ENCODE results near the gene APAF1. TPM values are rescaled to one million over a fixed set of nuclear protein-coding genes. Genes with fewer than 3 reads are reported as not detected.
A peak's percentile ranks its signal among the peaks of the same experiment; 100 is the strongest.

The APAF1 gene
- total and polyA plus RNA-seq, 2 donors (not counting 1 experiment from before 2014, with no cell fraction given) = 9.1 to 36.9 TPM

- no peaks in the 10 kb centered on the region for H3K9me3 ChIP-seq (ENCODE audit: control extremely low read depth in 1 of 3, control insufficient read depth in 2 of 3, insufficient read depth in 1 of 3, low read length in 2 of 3)
- H3K27ac ChIP-seq (ENCODE audit: low read length in 2 of 2) = no peak overlapping the region
- ChIA-PET CTCF (interaction anchor here (0.5 to 1.9 kb wide), 5 partner anchors 10 to 128 kb away, joined by 3 to 6 read pairs (median 4); no protein-coding TSS in a partner anchor), POLR2A (interaction anchor here (0.9 kb wide), 1 partner anchor 26 kb away, joined by 6 read pairs; the partner anchor contains the start of gene SLC25A3)
- H3K4me2 ChIP-seq (replicated peaks; ENCODE audit: low read depth, low read length, poor library complexity, severe bottlenecking) = peak overlapping the region; percentile 34
- no peak overlapping the region for H3K9ac ChIP-seq (ENCODE audit: low read length)
- DNase-seq = no peak
- H3K4me3 ChIP-seq (ENCODE audit: control extremely low read depth in 1 of 5, extremely low read depth in 1 of 5, insufficient read depth in 1 of 5, low read depth in 2 of 5, low read length in 4 of 5) = no peak overlapping the region
- WGBS (ENCODE audit: insufficient coverage) = no CpG with 5 or more reads among the region's 4 CpGs
- peaks cover 10% of the 10 kb centered on the region for H3K4me1 Mint-ChIP-seq
- H3K27ac Mint-ChIP-seq = no peak overlapping the region
- peaks cover 4 to 6% of the 10 kb centered on the region in 2 donors for H3K4me1 ChIP-seq (ENCODE audit: control insufficient read depth in 2 of 2, insufficient read depth in 2 of 2, low read length in 2 of 2)
- H4K20me1 ChIP-seq (ENCODE audit: control insufficient read depth, insufficient read depth, low read length, poor library complexity, severe bottlenecking) = no peaks in the 10 kb centered on the region
- ATAC-seq (ENCODE audit: low read depth) = no peak
- no peaks in the 10 kb centered on the region for H3K79me2 ChIP-seq (ENCODE audit: control insufficient read depth, insufficient read depth, low read length)
- H3K4me3 Mint-ChIP-seq = no peak overlapping the region
- H3K36me3 ChIP-seq (replicated peaks in 1 of 2; ENCODE audit: control extremely low read depth in 1 of 2, control insufficient read depth in 1 of 2, extremely low read depth in 1 of 2, insufficient read depth in 2 of 2, low read length in 1 of 2) = peaks cover 0 to 2% of the 10 kb centered on the region in 2 experiments
- no peak overlapping the region for H2AFZ ChIP-seq (ENCODE audit: insufficient read depth, low read depth, low read length, poor library complexity, severe bottlenecking)
- H3K27me3 ChIP-seq (replicated peaks in 1 of 4; ENCODE audit: control extremely low read depth in 1 of 4, control insufficient read depth in 3 of 4, insufficient read depth in 4 of 4, low read length in 3 of 4) = no peaks in the 10 kb centered on the region
- H3K27me3 Mint-ChIP-seq = no peaks in the 10 kb centered on the region
- intact Hi-C loops (cut with micrococcal nuclease) = no loop called here
- TF ChIP-seq CTCF (IDR thresholded peaks at IDR 0.05) (no peak), EZH2 (IDR thresholded peaks at IDR 0.05; ENCODE audit: borderline replicate concordance, insufficient read depth, low read depth, low read length, poor library complexity, severe bottlenecking) (no peak)
- no peaks in the 10 kb centered on the region for H3K9me3 Mint-ChIP-seq (ENCODE audit: insufficient read depth)
These were observed 26.1 kb upstream of the APAF1 start for GRCh38 chr12:98618952-98619351.

DNA sequence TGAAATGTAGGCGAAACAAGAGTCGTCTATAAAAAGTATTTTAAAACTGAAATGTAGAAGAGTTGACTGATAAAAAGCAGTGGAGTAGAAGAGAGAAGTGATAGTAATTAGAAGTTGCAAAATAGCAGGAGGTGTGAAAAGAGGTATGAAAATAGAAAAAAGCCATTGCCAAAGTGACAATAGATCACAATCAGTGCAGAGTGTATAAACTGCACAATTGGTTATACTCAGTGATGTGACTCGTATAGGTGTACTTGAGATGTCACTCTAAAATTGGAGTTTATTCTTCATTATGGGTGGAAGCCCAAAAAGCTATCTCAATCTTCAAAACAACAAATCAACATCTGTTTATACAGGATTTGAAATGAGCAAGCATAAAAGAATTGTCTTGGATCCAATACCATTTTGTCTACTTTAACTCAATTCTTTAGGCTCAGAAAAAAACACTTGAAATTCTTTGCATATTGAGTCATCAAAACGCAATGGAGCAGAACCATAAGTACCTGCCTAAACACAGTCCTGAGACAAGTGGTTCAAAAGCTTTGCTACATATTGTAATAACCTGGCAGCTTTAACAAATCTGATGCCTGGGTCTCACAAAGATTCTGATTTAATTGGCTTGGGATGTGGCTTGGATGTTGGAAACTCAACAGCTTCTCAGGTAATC, 9.3 kb upstream of the APAF1 start:
- peaks cover 8 to 10% of the 10 kb centered on the region in 2 donors for H3K4me1 ChIP-seq (ENCODE audit: control insufficient read depth in 2 of 2, insufficient read depth in 2 of 2, low read length in 2 of 2)
- intact Hi-C loops (cut with micrococcal nuclease) = loop anchor here (1.0 kb wide), 1 partner anchor 9 kb away; the partner anchor contains the start of gene IKBIP
- Mint-ChIP-seq H3K4me3 (no peak overlapping the region), H3K9me3 (ENCODE audit: insufficient read depth) (no peaks in the 10 kb centered on the region), H3K4me1 (peaks cover 20% of the 10 kb centered on the region), H3K27me3 (no peaks in the 10 kb centered on the region), H3K27ac (peak overlapping the region; percentile 32)
- peaks cover 8% of the 10 kb centered on the region for H4K20me1 ChIP-seq (ENCODE audit: control insufficient read depth, insufficient read depth, low read length, poor library complexity, severe bottlenecking)
- 82% methylated on average over 3 of the region's 4 CpGs for WGBS (ENCODE audit: insufficient coverage)
- peaks cover 22% of the 10 kb centered on the region for H3K79me2 ChIP-seq (ENCODE audit: control insufficient read depth, insufficient read depth, low read length)
- no peak overlapping the region for H2AFZ ChIP-seq (ENCODE audit: insufficient read depth, low read depth, low read length, poor library complexity, severe bottlenecking)
- ChIA-PET CTCF (interaction anchor here (0.8 to 1.9 kb wide), 5 partner anchors 14 to 39 kb away, joined by 3 to 5 read pairs (median 4); no protein-coding TSS in a partner anchor), POLR2A (interaction anchor here (0.6 kb wide), 1 partner anchor 20 kb away, joined by 6 read pairs; no protein-coding TSS in a partner anchor)
- H3K9ac ChIP-seq (ENCODE audit: low read length) = no peak overlapping the region
- H3K9me3 ChIP-seq (ENCODE audit: control extremely low read depth in 1 of 3, control insufficient read depth in 2 of 3, insufficient read depth in 1 of 3, low read length in 2 of 3) = no peaks in the 10 kb centered on the region
- no peaks in the 10 kb centered on the region for H3K27me3 ChIP-seq (replicated peaks in 1 of 4; ENCODE audit: control extremely low read depth in 1 of 4, control insufficient read depth in 3 of 4, insufficient read depth in 4 of 4, low read length in 3 of 4)
- no peak overlapping the region for H3K4me2 ChIP-seq (replicated peaks; ENCODE audit: low read depth, low read length, poor library complexity, severe bottlenecking)
- TF ChIP-seq CTCF (IDR thresholded peaks at IDR 0.05) (no peak), EZH2 (IDR thresholded peaks at IDR 0.05; ENCODE audit: borderline replicate concordance, insufficient read depth, low read depth, low read length, poor library complexity, severe bottlenecking) (no peak)
- DNase-seq = peak; percentile 24
- H3K27ac ChIP-seq (ENCODE audit: low read length in 2 of 2) = no peak overlapping the region
- ATAC-seq (ENCODE audit: low read depth) = peak; percentile 80
- H3K4me3 ChIP-seq (ENCODE audit: control extremely low read depth in 1 of 5, extremely low read depth in 1 of 5, insufficient read depth in 1 of 5, low read depth in 2 of 5, low read length in 4 of 5) = no peak overlapping the region
- H3K36me3 ChIP-seq (replicated peaks in 1 of 2; ENCODE audit: control extremely low read depth in 1 of 2, control insufficient read depth in 1 of 2, extremely low read depth in 1 of 2, insufficient read depth in 2 of 2, low read length in 1 of 2) = peaks cover 3 to 5% of the 10 kb centered on the region in 2 experiments
